ENCODE measurements around the gene RSPRY1. TPM values are rescaled to one million over a fixed set of nuclear protein-coding genes. Genes with fewer than 3 reads are reported as not detected.
A peak's percentile ranks its signal among the peaks of the same experiment; 100 is the strongest.
"Not testable (repeated sequence)": the region's sequence is repeated elsewhere in the genome, so short reads cannot be mapped to it uniquely, and the experiment has no call there.

The RSPRY1 gene
- total and polyA plus RNA-seq, 2 of the 4 experiments (the other 2 are of a cell fraction) = 25.2 to 62.2 TPM

DNA sequence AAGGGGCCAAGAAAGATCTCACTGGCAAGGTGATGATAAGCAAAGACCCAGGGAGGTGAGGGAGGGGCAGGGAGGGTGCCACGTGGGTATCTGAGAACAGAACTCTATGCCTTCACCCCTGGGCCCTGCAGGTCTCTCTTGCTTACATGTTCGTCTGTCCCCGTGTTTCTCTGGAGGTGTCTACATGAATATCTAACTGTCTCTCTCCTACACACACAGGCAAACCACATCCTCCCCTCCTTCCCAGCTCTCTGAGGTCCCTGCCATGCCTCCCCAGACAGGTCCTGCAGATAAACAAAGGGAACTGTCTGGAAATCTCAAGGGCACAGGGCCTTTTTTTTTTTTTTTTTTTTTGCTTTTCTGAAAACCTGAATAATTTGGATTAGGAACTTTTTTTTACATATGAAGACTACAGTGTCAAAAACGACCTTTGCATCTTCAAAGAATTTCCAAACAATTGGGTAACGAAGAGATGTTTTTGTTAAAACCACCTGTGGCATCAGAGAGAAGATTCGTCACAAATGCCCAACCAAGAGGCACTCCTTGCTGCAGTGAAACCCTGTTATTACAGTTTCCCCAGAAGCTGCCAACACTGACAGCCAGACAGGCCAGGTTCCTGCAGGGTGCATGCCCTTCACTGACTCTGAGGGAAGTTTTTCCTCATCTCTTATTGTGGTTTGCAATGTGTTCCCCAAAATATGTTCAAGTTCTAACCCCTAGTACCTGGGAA lies 80.6 kb downstream of the RSPRY1 start:
- no TSS peak for BruUV-seq (replicated peaks)
- no peak overlapping the region for H2BK5ac ChIP-seq (ENCODE audit: low read depth, low read length, poor library complexity, severe bottlenecking)
- dilution Hi-C loops (cut with HindIII; ENCODE audit: low sequenced_read_pairs, unreplicated experiment) (no loop called here), intact Hi-C loops (cut with micrococcal nuclease) (no loop called here), in situ Hi-C loops (cut with MboI; ENCODE audit: low sequenced_read_pairs) (no loop called here)
- H2BK20ac ChIP-seq (ENCODE audit: low read depth, low read length) = no peak overlapping the region
- H3K4me1 ChIP-seq (ENCODE audit: control insufficient read depth, insufficient read depth, low read length) = no peaks in the 10 kb centered on the region
- H2BK120ac ChIP-seq (ENCODE audit: low read depth, low read length) = no peak overlapping the region
- no peak overlapping the region for H3K14ac ChIP-seq (replicated peaks; ENCODE audit: low read depth, low read length)
- H3K36me3 ChIP-seq (ENCODE audit: control insufficient read depth, insufficient read depth, low read length) = no peaks in the 10 kb centered on the region
- no peaks in the 10 kb centered on the region for H3K9me3 ChIP-seq (ENCODE audit: control insufficient read depth, insufficient read depth, low read length)
- no peak overlapping the region for H2BK15ac ChIP-seq (ENCODE audit: low read depth, low read length)
- H3K56ac ChIP-seq (ENCODE audit: extremely low read depth, insufficient read depth, low read length) = no peak overlapping the region
- no peak overlapping the region for H4K8ac ChIP-seq (ENCODE audit: low read depth in 2 of 2, low read length in 2 of 2)
- H3K4me3 ChIP-seq (ENCODE audit: insufficient read depth, low read depth, low read length) = no peak overlapping the region
- ATAC-seq (ENCODE audit: low read depth) (no peak), DNase-seq (no peak)
- peaks cover 11% of the 10 kb centered on the region; the same call in 1 of the 2 replicates for H3K27me3 ChIP-seq (ENCODE audit: control insufficient read depth, insufficient read depth, low read length)
- TF ChIP-seq MAZ (IDR thresholded peaks at IDR 0.05; ENCODE audit: borderline replicate concordance, low read depth, low read length) (no peak), MAFK (IDR thresholded peaks at IDR 0.05; ENCODE audit: low read depth, low read length) (no peak)
- no peak overlapping the region for H3K4ac ChIP-seq (ENCODE audit: low read depth, low read length)
- H3K79me1 ChIP-seq (ENCODE audit: low read depth in 1 of 2, low read length in 2 of 2) = no peaks in the 10 kb centered on the region
- no peak overlapping the region for H3K23ac ChIP-seq (ENCODE audit: low read depth, low read length)
- no peak overlapping the region for H3K4me2 ChIP-seq (ENCODE audit: low read depth, low read length)
- H3K9me1 ChIP-seq (ENCODE audit: insufficient read depth, low read length) = no peaks in the 10 kb centered on the region; the same call in 1 of the 2 replicates
- 51% methylated on average over 3 of the region's 6 CpGs; no CpG with 5 or more reads in 1 of the 2 experiments for WGBS, 2 experiments (ENCODE audit: extremely low coverage in 2 of 2, insufficient read length in 1 of 2)
- peak overlapping the region; percentile 16 for H2AFZ ChIP-seq (replicated peaks; ENCODE audit: low read length, poor library complexity)
- H4K5ac ChIP-seq (ENCODE audit: low read depth, low read length) = no peak overlapping the region
- ChIA-PET POLR2A (ENCODE audit: unreplicated experiment) (interaction anchor here (0.7 kb wide), 1 partner anchor 23 kb away, joined by 4 read pairs; no protein-coding TSS in a partner anchor), CTCF (interaction anchor here (0.6 kb wide), 1 partner anchor 17 kb away, joined by 3 read pairs; no protein-coding TSS in a partner anchor)
- H2AK5ac ChIP-seq (ENCODE audit: low read depth, low read length) = no peak overlapping the region
- H2AK9ac ChIP-seq (replicated peaks; ENCODE audit: low read depth, low read length, poor library complexity) = no peak overlapping the region
- H3K27ac ChIP-seq (ENCODE audit: insufficient read depth, low read length) = no peak overlapping the region
- no peak overlapping the region for H3K9ac ChIP-seq (ENCODE audit: low read depth, low read length)
- no peaks in the 10 kb centered on the region for H4K20me1 ChIP-seq (ENCODE audit: insufficient read depth, low read length)
- no peak overlapping the region for H4K91ac ChIP-seq (ENCODE audit: insufficient read depth, low read depth, low read length)
- H3K18ac ChIP-seq (ENCODE audit: low read depth, low read length) = no peak overlapping the region

DNA sequence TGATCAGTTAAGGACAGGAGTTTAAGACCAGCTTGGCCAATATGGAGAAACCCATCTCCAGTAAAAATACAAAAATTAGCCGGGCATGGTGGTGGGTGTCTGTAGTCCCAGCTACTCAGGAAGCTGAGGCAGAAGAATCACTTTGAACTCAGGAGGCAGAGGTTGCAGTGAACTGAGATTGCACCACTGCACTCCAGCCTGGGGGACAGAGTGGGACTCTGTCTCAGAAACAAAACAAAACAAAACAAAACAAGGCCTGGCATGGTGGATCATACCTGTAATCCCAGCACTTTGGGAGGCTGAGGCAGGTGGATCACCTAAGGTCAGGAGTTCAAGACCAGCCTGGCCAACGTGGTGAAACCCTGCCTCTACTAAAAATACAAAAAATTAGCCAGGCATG lies 81.2 kb downstream of the RSPRY1 start:
- H2AK9ac ChIP-seq (replicated peaks; ENCODE audit: low read depth, low read length, poor library complexity); H3K18ac ChIP-seq (ENCODE audit: low read depth, low read length); POLR2A ChIA-PET (ENCODE audit: unreplicated experiment); H3K9me3 ChIP-seq (ENCODE audit: control insufficient read depth, insufficient read depth, low read length); H3K36me3 ChIP-seq (ENCODE audit: control insufficient read depth, insufficient read depth, low read length); H2AK5ac ChIP-seq (ENCODE audit: low read depth, low read length); H4K91ac ChIP-seq (ENCODE audit: insufficient read depth, low read depth, low read length); CTCF ChIA-PET; H3K4me3 ChIP-seq (ENCODE audit: insufficient read depth, low read depth, low read length); dilution Hi-C loops (cut with HindIII; ENCODE audit: low sequenced_read_pairs, unreplicated experiment); H4K8ac ChIP-seq (ENCODE audit: low read depth in 2 of 2, low read length in 2 of 2); H2BK120ac ChIP-seq (ENCODE audit: low read depth, low read length); H3K56ac ChIP-seq (ENCODE audit: extremely low read depth, insufficient read depth, low read length); H2BK20ac ChIP-seq (ENCODE audit: low read depth, low read length); H2BK15ac ChIP-seq (ENCODE audit: low read depth, low read length); DNase-seq; H4K5ac ChIP-seq (ENCODE audit: low read depth, low read length); H3K27ac ChIP-seq (ENCODE audit: insufficient read depth, low read length); H3K4me1 ChIP-seq (ENCODE audit: control insufficient read depth, insufficient read depth, low read length); H3K14ac ChIP-seq (replicated peaks; ENCODE audit: low read depth, low read length); H2AFZ ChIP-seq (replicated peaks; ENCODE audit: low read length, poor library complexity); H3K4ac ChIP-seq (ENCODE audit: low read depth, low read length); H3K4me2 ChIP-seq (ENCODE audit: low read depth, low read length); H4K20me1 ChIP-seq (ENCODE audit: insufficient read depth, low read length); ATAC-seq (ENCODE audit: low read depth); H3K23ac ChIP-seq (ENCODE audit: low read depth, low read length); intact Hi-C loops (cut with micrococcal nuclease); H3K79me1 ChIP-seq (ENCODE audit: low read depth in 1 of 2, low read length in 2 of 2); H3K9me1 ChIP-seq (ENCODE audit: insufficient read depth, low read length); H2BK5ac ChIP-seq (ENCODE audit: low read depth, low read length, poor library complexity, severe bottlenecking); BruUV-seq (replicated peaks); in situ Hi-C loops (cut with MboI; ENCODE audit: low sequenced_read_pairs); H3K9ac ChIP-seq (ENCODE audit: low read depth, low read length): not testable (repeated sequence)
- peaks cover 11% of the 10 kb centered on the region; the same call in 1 of the 2 replicates for H3K27me3 ChIP-seq (ENCODE audit: control insufficient read depth, insufficient read depth, low read length)
- WGBS, 2 experiments (ENCODE audit: extremely low coverage in 2 of 2, insufficient read length in 1 of 2) = no CpG with 5 or more reads among the region's 2 CpGs
